ENCODE results near the gene CD2.

GRCh38 chr1:116711263-116711840, 42.9 kb upstream of the CD2 start:
- TF ChIP-seq POLR2AphosphoS5 (IDR thresholded peaks at IDR 0.05; ENCODE audit: low read depth, low read length) (no peak), REST (IDR thresholded peaks at IDR 0.05; ENCODE audit: insufficient read depth in 1 of 2, low read depth in 2 of 2, low read length in 1 of 2) (no peak), TCF7L2 (IDR thresholded peaks at IDR 0.05; ENCODE audit: low read depth, low read length) (no peak)

All from Panc1 (cell line).